Immature natural killer cell (primary cell): ENCODE data around the gene TTC16. TPM values are rescaled to one million over a fixed set of nuclear protein-coding genes. Genes with fewer than 3 reads are reported as not detected.
"Not testable (repeated sequence)": the region's sequence is repeated elsewhere in the genome, so short reads cannot be mapped to it uniquely, and the experiment has no call there.

Experiments
- DNase-seq, 3 donors: peaks; one replicate each; pipeline ENCODE4 v3.0.0; 2022; ENCODE audit warnings: mixed read lengths in 1 of 3
- H3K27ac Mint-ChIP-seq, 6 donors: one replicate each; pipeline ENCODE4 v1.8.0; 2020; ENCODE audit warnings: mixed read lengths in 6 of 6, mild to moderate bottlenecking in 5 of 6, inconsistent platforms in 4 of 6, moderate library complexity in 3 of 6
- H3K27me3 Mint-ChIP-seq, 3 donors: one replicate each; pipeline ENCODE4 v1.8.0; 2020 to 2021; ENCODE audit warnings: low read depth in 3 of 3, mild to moderate bottlenecking in 3 of 3, mixed read lengths in 3 of 3, moderate library complexity in 3 of 3, inconsistent platforms in 1 of 3
- H3K36me3 Mint-ChIP-seq, 3 donors: one replicate each; pipeline ENCODE4 v1.8.0; 2020; ENCODE audit warnings: mixed read lengths in 3 of 3, inconsistent platforms in 2 of 3, mild to moderate bottlenecking in 2 of 3
- H3K4me1 Mint-ChIP-seq, 2 donors: one replicate each; pipeline ENCODE4 v1.8.0; 2020; ENCODE audit warnings: inconsistent platforms in 2 of 2, mild to moderate bottlenecking in 2 of 2, mixed read lengths in 2 of 2, moderate library complexity in 1 of 2
- H3K4me3 Mint-ChIP-seq, 5 donors: one replicate each; pipeline ENCODE4 v1.8.0; 2020; ENCODE audit warnings: mild to moderate bottlenecking in 5 of 5, mixed read lengths in 5 of 5, inconsistent platforms in 3 of 5, moderate library complexity in 3 of 5
- H3K9me3 Mint-ChIP-seq, 6 donors: one replicate each; pipeline ENCODE4 v1.8.0; 2020; ENCODE audit warnings: mild to moderate bottlenecking in 6 of 6, mixed read lengths in 6 of 6, inconsistent platforms in 4 of 6, moderate library complexity in 3 of 6
- polyA plus RNA-seq, 3 donors: library from polyadenylated mRNA; unstranded; fragments of 300-500 nt; fragmentation: Illumina TruSeq; gene quantifications; one replicate each; pipeline ENCODE4 v1.2.3, GENCODE V29; 2021

TTC16 gene
- polyA plus RNA-seq, 3 donors from 2014 or later, result 1.3 to 2.4 TPM; not detected in 1

- DNase-seq, result peak; percentile 24 to 45 (median 36)
Measured at GRCh38 chr9:127746959-127747569, 31.2 kb downstream of the TTC16 start.

GRCh38 chr9:127749090-127749787 is 33.4 kb downstream of the TTC16 start:
- Mint-ChIP-seq H3K9me3 (no peaks in the 10 kb centered on the region), H3K36me3 (peaks cover 0 to 21% (median 6%) of the 10 kb centered on the region in 3 donors), H3K4me1 (peaks cover 28 to 36% of the 10 kb centered on the region in 2 donors), H3K27ac (peak overlapping the region in 1 of 6 donors; percentile 39), H3K27me3 (peaks cover 0 to 3% (median 0%) of the 10 kb centered on the region in 3 donors), H3K4me3 (no peak overlapping the region)
- DNase-seq, result no peak

More at GRCh38 chr9:127746959-127747569, 31.2 kb downstream of the TTC16 start:
- Mint-ChIP-seq H3K4me3 (no peak overlapping the region), H3K4me1 (peaks cover 21 to 23% of the 10 kb centered on the region in 2 donors), H3K27me3 (no peaks in the 10 kb centered on the region), H3K36me3 (peaks cover 0 to 25% (median 6%) of the 10 kb centered on the region in 3 donors), H3K27ac (peak overlapping the region; percentile 49 to 77 (median 66)), H3K9me3 (no peaks in the 10 kb centered on the region)

- Mint-ChIP-seq H3K27ac (peak overlapping the region in 5 of 6 donors; percentile 7 to 80 (median 70)), H3K4me1 (peaks cover 28 to 36% of the 10 kb centered on the region in 2 donors), H3K4me3 (no peak overlapping the region), H3K27me3 (peaks cover 0 to 3% (median 0%) of the 10 kb centered on the region in 3 donors), H3K9me3 (no peaks in the 10 kb centered on the region), H3K36me3 (peaks cover 0 to 21% (median 6%) of the 10 kb centered on the region in 3 donors)
- no peak for DNase-seq
Measured at GRCh38 chr9:127751269-127752054, 35.6 kb downstream of the TTC16 start.

GRCh38 chr9:127753148-127753547 is 37.3 kb downstream of the TTC16 start:
- H3K4me1 Mint-ChIP-seq, result peaks cover 15 to 29% of the 10 kb centered on the region in 2 donors
- peaks cover 0 to 16% (median 6%) of the 10 kb centered on the region in 3 donors for H3K36me3 Mint-ChIP-seq
- no peak overlapping the region for H3K4me3 Mint-ChIP-seq
- H3K27me3 Mint-ChIP-seq, result peaks cover 0 to 3% (median 0%) of the 10 kb centered on the region in 3 donors
- H3K9me3 Mint-ChIP-seq, result no peaks in the 10 kb centered on the region
- DNase-seq, result no peak
- peak overlapping the region in 5 of 6 donors; percentile 6 to 69 (median 36) for H3K27ac Mint-ChIP-seq

- Mint-ChIP-seq H3K27me3 (peaks cover 0 to 3% (median 0%) of the 10 kb centered on the region in 3 donors), H3K9me3 (no peaks in the 10 kb centered on the region), H3K27ac (no peak overlapping the region), H3K4me1 (peaks cover 16 to 31% of the 10 kb centered on the region in 2 donors), H3K36me3 (peaks cover 0 to 17% (median 6%) of the 10 kb centered on the region in 3 donors), H3K4me3 (no peak overlapping the region)
- no peak for DNase-seq
Measured at GRCh38 chr9:127753622-127754021, 37.7 kb downstream of the TTC16 start.

GRCh38 chr9:127754099-127755060 is 38.5 kb downstream of the TTC16 start:
- no peak overlapping the region for H3K27ac Mint-ChIP-seq
- H3K27me3 Mint-ChIP-seq, result peaks cover 0 to 3% (median 0%) of the 10 kb centered on the region in 3 donors
- H3K4me3 Mint-ChIP-seq, result no peak overlapping the region
- H3K4me1 Mint-ChIP-seq, result peaks cover 19 to 35% of the 10 kb centered on the region in 2 donors
- H3K36me3 Mint-ChIP-seq, result peaks cover 0 to 16% (median 6%) of the 10 kb centered on the region in 3 donors
- no peak for DNase-seq
- no peaks in the 10 kb centered on the region for H3K9me3 Mint-ChIP-seq

GRCh38 chr9:127755061-127756060 is 39.5 kb downstream of the TTC16 start:
- H3K36me3 Mint-ChIP-seq, result peaks cover 0 to 13% (median 4%) of the 10 kb centered on the region in 3 donors
- peaks cover 19 to 33% of the 10 kb centered on the region in 2 donors for H3K4me1 Mint-ChIP-seq
- H3K27ac Mint-ChIP-seq, result no peak overlapping the region
- H3K27me3 Mint-ChIP-seq, result peaks cover 0 to 3% (median 0%) of the 10 kb centered on the region in 3 donors
- no peaks in the 10 kb centered on the region for H3K9me3 Mint-ChIP-seq
- no peak for DNase-seq
- no peak overlapping the region for H3K4me3 Mint-ChIP-seq

GRCh38 chr9:127756233-127756632 is 40.4 kb downstream of the TTC16 start:
- peaks cover 0 to 8% (median 0%) of the 10 kb centered on the region in 3 donors for H3K36me3 Mint-ChIP-seq
- DNase-seq, result no peak
- no peak overlapping the region for H3K4me3 Mint-ChIP-seq
- peaks cover 0 to 3% (median 0%) of the 10 kb centered on the region in 3 donors for H3K27me3 Mint-ChIP-seq
- peaks cover 19 to 28% of the 10 kb centered on the region in 2 donors for H3K4me1 Mint-ChIP-seq
- no peak overlapping the region for H3K27ac Mint-ChIP-seq
- no peaks in the 10 kb centered on the region for H3K9me3 Mint-ChIP-seq

- Mint-ChIP-seq H3K27ac (peak overlapping the region in 1 of 6 donors; percentile 17), H3K4me1 (peaks cover 14 to 25% of the 10 kb centered on the region in 2 donors)
- not testable (repeated sequence) for H3K27me3 Mint-ChIP-seq, H3K9me3 Mint-ChIP-seq, H3K36me3 Mint-ChIP-seq, H3K4me3 Mint-ChIP-seq, DNase-seq
Measured at GRCh38 chr9:127756776-127757175, 40.9 kb downstream of the TTC16 start.

- H3K27me3 Mint-ChIP-seq, result no peaks in the 10 kb centered on the region
- H3K27ac Mint-ChIP-seq, result peak overlapping the region; percentile 53 to 80 (median 73)
- DNase-seq, result no peak
- H3K36me3 Mint-ChIP-seq, result peaks cover 0 to 16% (median 0%) of the 10 kb centered on the region in 3 donors
- H3K9me3 Mint-ChIP-seq, result no peaks in the 10 kb centered on the region
- no peak overlapping the region for H3K4me3 Mint-ChIP-seq
- peaks cover 23 to 29% of the 10 kb centered on the region in 2 donors for H3K4me1 Mint-ChIP-seq
Measured at GRCh38 chr9:127758843-127759242, 43.0 kb downstream of the TTC16 start.

GRCh38 chr9:127761061-127761460 is 45.2 kb downstream of the TTC16 start:
- Mint-ChIP-seq H3K27me3 (no peaks in the 10 kb centered on the region), H3K4me3 (no peak overlapping the region), H3K27ac (peak overlapping the region in 4 of 6 donors; percentile 39 to 75 (median 53)), H3K36me3 (peaks cover 7 to 28% (median 7%) of the 10 kb centered on the region in 3 donors), H3K9me3 (no peaks in the 10 kb centered on the region), H3K4me1 (peaks cover 45 to 49% of the 10 kb centered on the region in 2 donors)
- DNase-seq, result no peak

- Mint-ChIP-seq H3K4me1 (peaks cover 49 to 54% of the 10 kb centered on the region in 2 donors), H3K9me3 (no peaks in the 10 kb centered on the region), H3K4me3 (no peak overlapping the region), H3K36me3 (peaks cover 7 to 32% (median 7%) of the 10 kb centered on the region in 3 donors), H3K27ac (peak overlapping the region in 5 of 6 donors; percentile 46 to 89 (median 60)), H3K27me3 (no peaks in the 10 kb centered on the region)
- no peak for DNase-seq
Measured at GRCh38 chr9:127761491-127761956, 45.6 kb downstream of the TTC16 start.
